HG03442 (cell line): Measurements from ENCODE around the gene NMNAT1.
"Not testable (repeated sequence)": the region's sequence is repeated elsewhere in the genome, so short reads cannot be mapped to it uniquely, and the experiment has no call there.

Experiments
- ATAC-seq: cut with Tn5 transposase; IDR thresholded peaks from one replicate; pipeline ENCODE4 v1.9.1; 2021; ENCODE audit warnings: mild to moderate bottlenecking, moderate library complexity; ENCODE audit not compliant: unreplicated experiment

NMNAT1 gene

GRCh38 chr1:9917901-9918300, 25.4 kb upstream of the NMNAT1 start:
- no peak for ATAC-seq

GRCh38 chr1:9920606-9921005, 22.7 kb upstream of the NMNAT1 start:
- no peak for ATAC-seq

- ATAC-seq: no peak
Measured at GRCh38 chr1:9922342-9922741, 20.9 kb upstream of the NMNAT1 start.

GRCh38 chr1:9927259-9927658, 16.0 kb upstream of the NMNAT1 start:
- no peak for ATAC-seq

GRCh38 chr1:9929431-9930385, 13.6 kb upstream of the NMNAT1 start:
- no peak for ATAC-seq

GRCh38 chr1:9942399-9942938, 806 bp upstream of the NMNAT1 start:
- ATAC-seq: peak; percentile 10

GRCh38 chr1:9946315-9946714, 3.0 kb downstream of the NMNAT1 start:
- ATAC-seq: no peak

- no peak for ATAC-seq
Measured at GRCh38 chr1:9957726-9958125, 14.5 kb downstream of the NMNAT1 start.

GRCh38 chr1:9960011-9960410, 16.7 kb downstream of the NMNAT1 start:
- no peak for ATAC-seq

- ATAC-seq: no peak
Measured at GRCh38 chr1:9960706-9961562, 17.7 kb downstream of the NMNAT1 start.

GRCh38 chr1:9984253-9984652, 41.0 kb downstream of the NMNAT1 start:
- ATAC-seq: no peak

- ATAC-seq: no peak
Measured at GRCh38 chr1:9985001-9985400, 41.7 kb downstream of the NMNAT1 start.

- no peak for ATAC-seq
Measured at GRCh38 chr1:9989773-9990172, 46.5 kb downstream of the NMNAT1 start.

GRCh38 chr1:9990944-9991343, 47.7 kb downstream of the NMNAT1 start:
- no peak for ATAC-seq

GRCh38 chr1:9992910-9993309, 49.6 kb downstream of the NMNAT1 start:
- ATAC-seq: no peak

GRCh38 chr1:9993561-9994075, 50.3 kb downstream of the NMNAT1 start:
- ATAC-seq: no peak

GRCh38 chr1:9996624-9997582, 53.6 kb downstream of the NMNAT1 start, which contains the start of gene RBP7:
TSS of gene RBP7 (plus strand) at chr1:9997228. CDS start at chr1:9997259, 31 bp downstream.
- no peak for ATAC-seq

GRCh38 chr1:10001016-10001665, 57.9 kb downstream of the NMNAT1 start:
- ATAC-seq: no peak

- ATAC-seq: not testable (repeated sequence)
Measured at GRCh38 chr1:10005248-10005647, 62.0 kb downstream of the NMNAT1 start.
